Measurements from ENCODE around the gene RIC1. TPM values are rescaled to one million over a fixed set of nuclear protein-coding genes. Genes with fewer than 3 reads are reported as not detected.
A peak's percentile ranks its signal among the peaks of the same experiment; 100 is the strongest.

Gene RIC1
- total and polyA plus RNA-seq, 9 of the 15 experiments (the other 6 are each of a cell fraction or from before 2014, with no cell fraction given) = 3.2 to 25.8 (median 15.0) TPM

GRCh38 chr9:5719100-5719926, 90.4 kb downstream of the RIC1 start:
- ChIA-PET POLR2A (interaction anchor here (0.7 to 1.1 kb wide), 2 partner anchors 37 to 1057 kb away, joined by 3 read pairs; no protein-coding TSS in a partner anchor), CTCF (ENCODE audit: low intra/inter-chr PET ratio) (no interaction called here)
- Histone ChIP-seq H3K27ac (ENCODE audit: extremely low read depth, low read depth, low read length) (no peak overlapping the region), H3K9ac (ENCODE audit: insufficient read depth in 1 of 2, low read depth in 2 of 2, low read length in 2 of 2) (no peak overlapping the region), H3K9me1 (ENCODE audit: control insufficient read depth, insufficient read depth, low read length) (no peaks in the 10 kb centered on the region), H4K20me1 (replicated peaks; ENCODE audit: control insufficient read depth, insufficient read depth, low read length) (no peaks in the 10 kb centered on the region), H3K36me3 (ENCODE audit: control insufficient read depth, insufficient read depth, low read length) (peaks cover 30% of the 10 kb centered on the region; the same call in 2 of the 3 replicates), H3K4me3 (no peak overlapping the region), H3K79me2 (ENCODE audit: control insufficient read depth, insufficient read depth, low read length) (no peaks in the 10 kb centered on the region), H2AFZ (ENCODE audit: low read depth, low read length) (no peak overlapping the region), H3K27me3 (ENCODE audit: control insufficient read depth in 2 of 2, insufficient read depth in 2 of 2, low read length in 2 of 2) (no peaks in the 10 kb centered on the region), H3K4me2 (ENCODE audit: insufficient read depth, low read length) (no peak overlapping the region), H3K9me3 (replicated peaks; ENCODE audit: control insufficient read depth, insufficient read depth, low read depth, low read length) (no peaks in the 10 kb centered on the region), H3K4me1 (replicated peaks in 1 of 2; ENCODE audit: control insufficient read depth in 2 of 2, insufficient read depth in 2 of 2, low read length in 2 of 2) (no peaks in the 10 kb centered on the region)
- no peak for FAIRE-seq
- intact Hi-C loops (cut with micrococcal nuclease) = loop anchor here (10.0 kb wide), 1 partner anchor 115 kb away; no protein-coding TSS in a partner anchor
- no peak for DNase-seq (ENCODE audit: extremely low read depth in 1 of 4, low spot score in 3 of 4)
- no TSS peak for BruUV-seq (replicated peaks)
- TF ChIP-seq PKNOX1 (IDR thresholded peaks at IDR 0.05) (no peak), NFIC (IDR thresholded peaks at IDR 0.05) (0 out of 2 replicates have a peak, but pooled peaks have one; percentile 16)
- no peak for ATAC-seq
- WGBS (ENCODE audit: insufficient coverage, low coverage, missing lambda C conversion rate) = 83% methylated on average over 3 of the region's 3 CpGs
- in situ Hi-C loops (cut with MboI) = no loop called here

GRCh38 chr9:5720151-5720550, 91.2 kb downstream of the RIC1 start:
- H3K4me2 ChIP-seq (ENCODE audit: insufficient read depth, low read length) = no peak overlapping the region
- no TSS peak for BruUV-seq (replicated peaks)
- TF ChIP-seq CREBBP (IDR thresholded peaks at IDR 0.05; ENCODE audit: low read depth, low read length) (no peak), CTBP1 (IDR thresholded peaks at IDR 0.05; ENCODE audit: borderline replicate concordance) (no peak), ZBTB17 (CRISPR knock-in tag; IDR thresholded peaks at IDR 0.05) (no peak), ETV1 (tag; conservative IDR thresholded peaks at IDR 0.05; ENCODE audit: low read depth) (no peak)
- TF ChIP-seq, protein P1, sequence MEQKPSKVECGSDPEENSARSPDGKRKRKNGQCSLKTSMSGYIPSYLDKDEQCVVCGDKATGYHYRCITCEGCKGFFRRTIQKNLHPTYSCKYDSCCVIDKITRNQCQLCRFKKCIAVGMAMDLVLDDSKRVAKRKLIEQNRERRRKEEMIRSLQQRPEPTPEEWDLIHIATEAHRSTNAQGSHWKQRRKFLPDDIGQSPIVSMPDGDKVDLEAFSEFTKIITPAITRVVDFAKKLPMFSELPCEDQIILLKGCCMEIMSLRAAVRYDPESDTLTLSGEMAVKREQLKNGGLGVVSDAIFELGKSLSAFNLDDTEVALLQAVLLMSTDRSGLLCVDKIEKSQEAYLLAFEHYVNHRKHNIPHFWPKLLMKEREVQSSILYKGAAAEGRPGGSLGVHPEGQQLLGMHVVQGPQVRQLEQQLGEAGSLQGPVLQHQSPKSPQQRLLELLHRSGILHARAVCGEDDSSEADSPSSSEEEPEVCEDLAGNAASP (IDR thresholded peaks at IDR 0.05) = no peak
- TF ChIP-seq, protein P2, sequence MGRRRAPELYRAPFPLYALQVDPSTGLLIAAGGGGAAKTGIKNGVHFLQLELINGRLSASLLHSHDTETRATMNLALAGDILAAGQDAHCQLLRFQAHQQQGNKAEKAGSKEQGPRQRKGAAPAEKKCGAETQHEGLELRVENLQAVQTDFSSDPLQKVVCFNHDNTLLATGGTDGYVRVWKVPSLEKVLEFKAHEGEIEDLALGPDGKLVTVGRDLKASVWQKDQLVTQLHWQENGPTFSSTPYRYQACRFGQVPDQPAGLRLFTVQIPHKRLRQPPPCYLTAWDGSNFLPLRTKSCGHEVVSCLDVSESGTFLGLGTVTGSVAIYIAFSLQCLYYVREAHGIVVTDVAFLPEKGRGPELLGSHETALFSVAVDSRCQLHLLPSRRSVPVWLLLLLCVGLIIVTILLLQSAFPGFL (CRISPR knock-in tag; IDR thresholded peaks at IDR 0.05) = no peak
- POLR2A ChIA-PET = interaction anchor here (0.7 to 1.1 kb wide), 2 partner anchors 36 to 1057 kb away, joined by 3 read pairs; no protein-coding TSS in a partner anchor
- no peaks in the 10 kb centered on the region for H3K4me1 ChIP-seq (replicated peaks in 1 of 2; ENCODE audit: control insufficient read depth in 2 of 2, insufficient read depth in 2 of 2, low read length in 2 of 2)
- FAIRE-seq (no peak), ATAC-seq (no peak), DNase-seq (ENCODE audit: extremely low read depth in 1 of 4, low spot score in 3 of 4) (no peak)
- H4K20me1 ChIP-seq (replicated peaks; ENCODE audit: control insufficient read depth, insufficient read depth, low read length) = no peaks in the 10 kb centered on the region
- CTCF ChIA-PET (ENCODE audit: low intra/inter-chr PET ratio) = no interaction called here
- no peak overlapping the region for H3K4me3 ChIP-seq
- no peak overlapping the region for H3K27ac ChIP-seq (ENCODE audit: extremely low read depth, low read depth, low read length)
- no peak overlapping the region for H2AFZ ChIP-seq (ENCODE audit: low read depth, low read length)
- no peaks in the 10 kb centered on the region for H3K27me3 ChIP-seq (ENCODE audit: control insufficient read depth in 2 of 2, insufficient read depth in 2 of 2, low read length in 2 of 2)
- in situ Hi-C loops (cut with MboI) (no loop called here), intact Hi-C loops (cut with micrococcal nuclease) (no loop called here)
- H3K79me2 ChIP-seq (ENCODE audit: control insufficient read depth, insufficient read depth, low read length) = no peaks in the 10 kb centered on the region
- 100% methylated on average over 1 of the region's 1 CpG for WGBS (ENCODE audit: insufficient coverage, low coverage, missing lambda C conversion rate)
- no peaks in the 10 kb centered on the region for H3K9me3 ChIP-seq (replicated peaks; ENCODE audit: control insufficient read depth, insufficient read depth, low read depth, low read length)
- peaks cover 22% of the 10 kb centered on the region; the same call in 2 of the 3 replicates for H3K36me3 ChIP-seq (ENCODE audit: control insufficient read depth, insufficient read depth, low read length)
- no peak overlapping the region for H3K9ac ChIP-seq (ENCODE audit: insufficient read depth in 1 of 2, low read depth in 2 of 2, low read length in 2 of 2)
- no peaks in the 10 kb centered on the region for H3K9me1 ChIP-seq (ENCODE audit: control insufficient read depth, insufficient read depth, low read length)
